Measurements from ENCODE around the gene SFT2D2. TPM values are rescaled to one million over a fixed set of nuclear protein-coding genes. Genes with fewer than 3 reads are reported as not detected.

Gene SFT2D2
- total RNA-seq, 4 donors from 2014 or later, result 43.7 to 81.3 (median 53.2) TPM

DNA sequence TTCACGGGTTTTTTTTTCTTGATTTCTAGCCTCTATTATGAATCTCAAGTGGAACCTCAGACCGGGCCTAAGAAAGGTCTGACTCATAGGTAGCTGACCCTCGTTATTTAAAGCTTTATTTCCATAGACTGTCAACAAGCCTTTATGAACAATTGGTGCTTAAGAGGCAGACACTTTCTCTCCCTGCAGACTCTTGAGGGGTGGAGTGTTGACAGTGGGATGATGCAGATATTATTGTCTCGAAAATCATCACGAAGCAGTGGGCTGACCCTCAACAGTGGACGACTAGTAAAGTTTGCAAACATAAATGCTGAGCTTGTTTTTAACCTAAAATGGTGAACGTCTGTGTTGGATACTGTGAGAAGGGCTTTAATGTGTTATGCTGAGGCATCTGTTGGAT, 1.8 kb downstream of the SFT2D2 start:
- no peak overlapping the region for H3K4me3 ChIP-seq (ENCODE audit: low read depth, poor library complexity, severe bottlenecking)
- intact Hi-C loops (cut with DNase I; ENCODE audit: low total_unique reads), result no loop called here
- TF ChIP-seq, protein P1, sequence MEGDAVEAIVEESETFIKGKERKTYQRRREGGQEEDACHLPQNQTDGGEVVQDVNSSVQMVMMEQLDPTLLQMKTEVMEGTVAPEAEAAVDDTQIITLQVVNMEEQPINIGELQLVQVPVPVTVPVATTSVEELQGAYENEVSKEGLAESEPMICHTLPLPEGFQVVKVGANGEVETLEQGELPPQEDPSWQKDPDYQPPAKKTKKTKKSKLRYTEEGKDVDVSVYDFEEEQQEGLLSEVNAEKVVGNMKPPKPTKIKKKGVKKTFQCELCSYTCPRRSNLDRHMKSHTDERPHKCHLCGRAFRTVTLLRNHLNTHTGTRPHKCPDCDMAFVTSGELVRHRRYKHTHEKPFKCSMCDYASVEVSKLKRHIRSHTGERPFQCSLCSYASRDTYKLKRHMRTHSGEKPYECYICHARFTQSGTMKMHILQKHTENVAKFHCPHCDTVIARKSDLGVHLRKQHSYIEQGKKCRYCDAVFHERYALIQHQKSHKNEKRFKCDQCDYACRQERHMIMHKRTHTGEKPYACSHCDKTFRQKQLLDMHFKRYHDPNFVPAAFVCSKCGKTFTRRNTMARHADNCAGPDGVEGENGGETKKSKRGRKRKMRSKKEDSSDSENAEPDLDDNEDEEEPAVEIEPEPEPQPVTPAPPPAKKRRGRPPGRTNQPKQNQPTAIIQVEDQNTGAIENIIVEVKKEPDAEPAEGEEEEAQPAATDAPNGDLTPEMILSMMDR (IDR thresholded peaks at IDR 0.05), result no peak
- TF ChIP-seq POLR2A (IDR thresholded peaks at IDR 0.05), result no peak
- DNase-seq (ENCODE audit: low spot score in 2 of 2), result no peak
- WGBS, 2 donors, result 46 to 54% methylated on average over 7 of the region's 7 CpGs

DNA sequence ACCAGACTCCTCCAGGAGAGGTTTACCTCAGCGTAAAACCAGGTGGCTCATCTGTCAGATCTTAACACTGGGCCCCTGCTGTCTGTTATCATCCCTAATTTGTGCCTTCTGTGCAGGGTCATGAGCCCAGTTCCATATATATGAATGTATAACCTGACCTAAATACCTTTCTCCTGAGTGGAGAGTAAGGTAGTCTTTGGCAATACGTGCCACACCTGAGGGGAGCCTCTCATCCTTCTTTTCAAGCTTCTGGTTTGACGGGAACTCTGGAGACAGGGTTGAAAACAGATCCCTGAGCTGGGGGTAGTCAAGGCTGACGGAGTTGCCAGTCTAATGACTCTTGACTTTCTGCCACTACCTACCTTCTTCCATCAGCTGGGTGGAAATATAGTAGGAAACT, 4.1 kb downstream of the SFT2D2 start:
- TF ChIP-seq POLR2A (IDR thresholded peaks at IDR 0.05), result no peak
- TF ChIP-seq, protein P1 (IDR thresholded peaks at IDR 0.05), result no peak
- DNase-seq (ENCODE audit: low spot score in 2 of 2), result no peak
- 73 to 74% methylated on average over 4 of the region's 4 CpGs for WGBS, 2 donors
- H3K4me3 ChIP-seq (ENCODE audit: low read depth, poor library complexity, severe bottlenecking), result no peak overlapping the region
- intact Hi-C loops (cut with DNase I; ENCODE audit: low total_unique reads), result no loop called here

DNA sequence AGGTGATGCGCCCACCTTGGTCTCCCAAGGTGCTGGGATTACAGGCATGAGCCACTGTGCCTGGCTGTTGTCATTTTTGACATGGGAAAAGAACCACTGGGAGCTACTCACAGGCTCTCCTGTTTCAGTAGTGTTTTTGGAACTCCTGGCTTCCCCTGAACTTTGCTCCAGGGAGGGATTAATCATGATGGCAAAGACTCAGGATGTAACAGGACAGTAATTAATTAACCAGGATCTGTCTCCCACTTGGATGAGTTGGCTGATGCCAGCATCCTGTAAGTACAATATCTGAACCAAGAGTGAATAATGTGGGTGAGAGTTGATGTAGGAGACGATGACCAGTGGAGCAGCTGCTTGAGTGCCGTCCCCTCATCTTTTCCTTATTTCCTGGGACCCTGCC, 4.9 kb downstream of the SFT2D2 start:
- 94 to 97% methylated on average over 3 of the region's 3 CpGs for WGBS, 2 donors
- no peak for TF ChIP-seq POLR2A (IDR thresholded peaks at IDR 0.05)
- TF ChIP-seq, protein P1 (IDR thresholded peaks at IDR 0.05), result no peak

DNA sequence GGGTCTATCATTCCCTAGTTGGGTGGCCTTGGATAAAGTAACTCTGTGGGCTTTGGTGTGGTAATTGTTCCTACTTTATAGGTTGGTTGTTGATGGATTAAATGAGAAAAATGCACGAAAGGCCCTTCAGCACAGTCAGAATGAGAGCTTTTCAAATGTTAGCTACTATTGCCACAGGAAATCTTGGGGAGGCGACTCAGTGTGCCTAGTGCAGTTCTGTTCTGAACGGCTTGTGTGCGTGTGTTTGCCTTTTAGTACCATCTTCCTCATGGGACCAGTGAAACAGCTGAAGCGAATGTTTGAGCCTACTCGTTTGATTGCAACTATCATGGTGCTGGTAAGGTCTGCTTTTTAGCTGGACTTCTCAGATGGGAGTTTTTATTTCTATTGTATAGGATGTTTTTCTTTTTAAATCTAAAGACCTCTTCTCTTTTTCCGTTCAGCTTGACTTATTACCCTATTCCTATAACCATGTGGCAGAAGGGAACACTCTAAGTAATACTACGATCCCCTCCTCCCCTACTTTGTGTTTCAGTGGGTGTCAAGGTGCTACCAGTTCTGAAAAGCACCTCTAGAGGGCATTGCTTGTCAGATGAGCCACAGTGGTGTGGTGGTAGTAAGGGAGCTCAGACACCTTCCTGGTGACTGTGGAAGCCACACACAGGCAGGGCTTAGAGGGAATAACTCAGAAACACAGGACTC, 9.2 kb downstream of the SFT2D2 start:
- TF ChIP-seq, protein P1 (IDR thresholded peaks at IDR 0.05), result no peak
- no peak overlapping the region for H3K4me3 ChIP-seq (ENCODE audit: low read depth, poor library complexity, severe bottlenecking)
- 89 to 95% methylated on average over 8 of the region's 8 CpGs for WGBS, 2 donors
- intact Hi-C loops (cut with DNase I; ENCODE audit: low total_unique reads), result no loop called here
- DNase-seq (ENCODE audit: low spot score in 2 of 2), result no peak

More for the DNA sequence above, 4.9 kb downstream of the SFT2D2 start:
- intact Hi-C loops (cut with DNase I; ENCODE audit: low total_unique reads), result no loop called here
- DNase-seq (ENCODE audit: low spot score in 2 of 2), result no peak
- H3K4me3 ChIP-seq (ENCODE audit: low read depth, poor library complexity, severe bottlenecking), result no peak overlapping the region

DNA sequence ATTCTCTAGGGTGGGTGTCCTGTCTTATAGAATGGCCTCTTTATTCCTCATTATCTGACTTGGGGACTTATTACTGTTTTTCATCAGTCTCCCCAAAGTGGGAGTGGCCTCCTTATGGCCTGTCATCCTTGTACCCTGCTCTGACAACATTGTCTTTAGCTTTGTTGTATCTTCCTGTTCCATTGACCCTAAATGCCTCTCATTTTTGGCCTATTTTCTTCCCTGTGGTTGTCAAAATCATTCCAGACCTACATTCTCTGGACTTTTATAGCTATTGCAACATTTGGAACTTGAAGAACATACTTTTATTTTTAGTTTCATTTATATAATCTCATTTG, 9.7 kb downstream of the SFT2D2 start:
- no peak for DNase-seq (ENCODE audit: low spot score in 2 of 2)
- TF ChIP-seq, protein P1 (IDR thresholded peaks at IDR 0.05), result no peak
- no peak for TF ChIP-seq POLR2A (IDR thresholded peaks at IDR 0.05)
- intact Hi-C loops (cut with DNase I; ENCODE audit: low total_unique reads), result no loop called here
- no peak overlapping the region for H3K4me3 ChIP-seq (ENCODE audit: low read depth, poor library complexity, severe bottlenecking)

DNA sequence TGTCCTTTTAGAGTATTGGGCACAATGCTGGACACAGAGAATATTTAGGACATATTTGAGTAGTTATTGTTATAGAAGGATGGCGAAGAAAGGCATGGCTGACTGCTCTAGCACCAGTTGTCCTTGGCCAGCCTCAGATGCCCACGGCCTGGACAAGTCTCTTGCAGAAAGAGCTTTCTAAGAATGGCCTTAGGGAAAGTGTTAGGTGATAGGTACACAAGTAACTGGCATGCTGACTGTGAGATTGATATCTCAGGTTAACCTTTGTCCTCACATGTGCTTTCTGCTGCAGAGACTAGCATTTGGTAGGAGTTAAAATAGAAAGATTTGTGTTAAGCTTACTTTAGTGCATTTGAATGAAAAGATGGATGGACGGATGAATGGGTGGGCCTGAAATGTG, 10.1 kb downstream of the SFT2D2 start:
- H3K4me3 ChIP-seq (ENCODE audit: low read depth, poor library complexity, severe bottlenecking), result no peak overlapping the region
- TF ChIP-seq, protein P1 (IDR thresholded peaks at IDR 0.05), result no peak
- TF ChIP-seq POLR2A (IDR thresholded peaks at IDR 0.05), result no peak
- DNase-seq (ENCODE audit: low spot score in 2 of 2), result no peak
- intact Hi-C loops (cut with DNase I; ENCODE audit: low total_unique reads), result no loop called here
- 80 to 84% methylated on average over 3 of the region's 3 CpGs for WGBS, 2 donors
